Measurements from ENCODE around the gene EXOC3.

GRCh38 chr5:497871-498509 lies 55.0 kb downstream of the EXOC3 start:
- TF ChIP-seq NR2C2 (CRISPR knock-in tag; IDR thresholded peaks at IDR 0.05) (no peak), CTCF (IDR thresholded peaks at IDR 0.05) (no peak), ZNF671 (CRISPR knock-in tag; IDR thresholded peaks at IDR 0.05) (no peak), ATF1 (CRISPR knock-in tag; IDR thresholded peaks at IDR 0.05) (no peak)

Data from WTC11 (cell line).